HAP-1 (cell line): ENCODE measurements around the gene ARHGEF17.

Experiments used
- DNase-seq, 2 experiments: peaks; one replicate each; pipeline ENCODE4 v3.0.0-alpha.2; 2016 to 2020; ENCODE audit warnings: low spot score in 2 of 2
- H3K27me3 ChIP-seq: fragments of 250-450 bp; sonication (Bioruptor Pico); 2 replicates; pipeline ENCODE4 v1.5.1; 2020; ENCODE audit warnings: low read depth, mild to moderate bottlenecking, moderate library complexity
- H3K36me3 ChIP-seq: fragments of 250-450 bp; sonication (Bioruptor Pico); replicated peaks from 2 replicates; pipeline ENCODE4 v1.5.1; 2020; ENCODE audit warnings: mild to moderate bottlenecking
- H3K4me1 ChIP-seq: fragments of 250-450 bp; sonication (Bioruptor Pico); 2 replicates; pipeline ENCODE4 v1.5.1; 2020; ENCODE audit warnings: mild to moderate bottlenecking
- H3K4me3 ChIP-seq: fragments of 250-450 bp; sonication (Bioruptor Pico); 2 replicates; pipeline ENCODE4 v1.5.1; 2020; ENCODE audit warnings: mild to moderate bottlenecking, moderate library complexity
- H3K9me3 ChIP-seq: fragments of 250-450 bp; sonication (Bioruptor Pico); 2 replicates; pipeline ENCODE4 v1.5.1; 2020; ENCODE audit warnings: mild to moderate bottlenecking, moderate library complexity
- in situ Hi-C: fragments of 300-500 bp; cut with MboI; formaldehyde crosslinking; loops from 3 replicates; pipeline ENCODE4 v1.14.3; 2020; ENCODE audit warnings: low sequenced_read_pairs, inconsistent platforms, mixed read lengths

Gene ARHGEF17

GRCh38 chr11:73380331-73380730 lies 72.3 kb downstream of the ARHGEF17 start:
- no peak for DNase-seq
- H3K9me3 ChIP-seq: no peaks in the 10 kb centered on the region
- H3K36me3 ChIP-seq: peaks cover 4% of the 10 kb centered on the region
- H3K4me1 ChIP-seq: peaks cover 5% of the 10 kb centered on the region
- no peak overlapping the region for H3K4me3 ChIP-seq
- in situ Hi-C loops: no loop called here
- H3K27me3 ChIP-seq: no peaks in the 10 kb centered on the region

DNA sequence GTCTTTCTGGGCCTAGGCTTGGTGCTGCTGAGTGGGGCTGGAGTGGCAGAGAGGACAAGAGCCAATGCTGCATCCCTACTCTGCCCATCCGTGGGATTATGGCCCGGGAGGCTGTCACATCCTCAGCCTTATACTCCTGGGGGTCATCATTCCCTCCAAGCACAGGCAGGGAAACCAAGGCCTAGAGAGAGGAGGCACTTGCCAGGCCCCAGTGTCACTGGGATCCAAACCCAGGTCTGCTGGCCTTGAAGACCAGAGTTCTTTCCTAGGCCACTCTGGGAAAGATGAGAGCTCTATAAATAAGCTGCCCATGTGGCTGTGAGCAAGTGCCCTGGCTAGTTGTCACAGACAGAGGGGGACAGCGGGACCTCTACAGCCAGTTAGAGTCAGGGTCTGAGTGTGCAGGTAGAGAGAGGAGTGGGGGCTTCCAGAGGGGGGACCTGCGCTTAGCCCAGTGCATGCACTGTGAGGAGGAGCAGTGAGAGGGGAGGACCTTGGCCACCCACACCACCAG lies 72.9 kb downstream of the ARHGEF17 start:
- Histone ChIP-seq H3K36me3 (peaks cover 4% of the 10 kb centered on the region), H3K4me3 (no peak overlapping the region), H3K4me1 (peaks cover 6% of the 10 kb centered on the region), H3K9me3 (no peaks in the 10 kb centered on the region), H3K27me3 (no peaks in the 10 kb centered on the region)
- DNase-seq: no peak
- in situ Hi-C loops: no loop called here

DNA sequence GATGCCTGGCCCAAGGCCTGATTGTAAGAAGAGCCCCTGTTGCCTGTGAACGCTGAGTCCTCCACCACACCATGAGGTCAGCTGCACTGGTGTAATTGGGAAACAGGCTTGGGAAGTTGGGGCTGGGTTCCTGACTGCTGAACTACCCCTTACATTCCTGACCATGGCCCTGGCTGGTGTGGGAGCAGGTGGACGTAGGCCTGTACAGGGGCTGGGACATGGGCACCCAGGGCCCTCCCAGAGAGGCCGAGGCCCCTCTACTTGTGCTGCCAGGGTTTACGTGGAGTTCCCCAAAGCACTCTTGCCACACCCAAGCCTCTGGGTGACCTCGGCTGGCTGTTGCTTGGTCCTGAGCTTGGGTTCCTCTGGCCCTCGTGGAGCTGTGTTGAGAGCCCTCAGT lies 73.5 kb downstream of the ARHGEF17 start:
- Histone ChIP-seq H3K27me3 (no peaks in the 10 kb centered on the region), H3K9me3 (no peaks in the 10 kb centered on the region), H3K4me1 (peaks cover 6% of the 10 kb centered on the region; the same call in 1 of the 2 replicates), H3K36me3 (peaks cover 1% of the 10 kb centered on the region), H3K4me3 (no peak overlapping the region)
- no peak for DNase-seq
- in situ Hi-C loops: no loop called here

- Histone ChIP-seq H3K9me3 (no peaks in the 10 kb centered on the region), H3K4me3 (no peak overlapping the region), H3K4me1 (peaks cover 6% of the 10 kb centered on the region; the same call in 1 of the 2 replicates), H3K27me3 (no peaks in the 10 kb centered on the region), H3K36me3 (no peaks in the 10 kb centered on the region; the same call in 1 of the 2 replicates)
- no peak for DNase-seq
- in situ Hi-C loops: no loop called here
These were observed 74.1 kb downstream of the ARHGEF17 start for GRCh38 chr11:73382183-73382582.

GRCh38 chr11:73382747-73383146 lies 74.7 kb downstream of the ARHGEF17 start:
- H3K27me3 ChIP-seq: no peaks in the 10 kb centered on the region
- in situ Hi-C loops: no loop called here
- no peaks in the 10 kb centered on the region for H3K9me3 ChIP-seq
- H3K36me3 ChIP-seq: no peaks in the 10 kb centered on the region; the same call in 1 of the 2 replicates
- no peak for DNase-seq
- peaks cover 6% of the 10 kb centered on the region; the same call in 1 of the 2 replicates for H3K4me1 ChIP-seq
- no peak overlapping the region for H3K4me3 ChIP-seq

- Histone ChIP-seq H3K36me3 (no peaks in the 10 kb centered on the region; the same call in 1 of the 2 replicates), H3K4me3 (no peak overlapping the region), H3K9me3 (no peaks in the 10 kb centered on the region), H3K4me1 (peaks cover 6% of the 10 kb centered on the region; the same call in 1 of the 2 replicates), H3K27me3 (no peaks in the 10 kb centered on the region)
- in situ Hi-C loops: no loop called here
- DNase-seq: no peak
These were observed 75.4 kb downstream of the ARHGEF17 start for GRCh38 chr11:73383249-73384124.

DNA sequence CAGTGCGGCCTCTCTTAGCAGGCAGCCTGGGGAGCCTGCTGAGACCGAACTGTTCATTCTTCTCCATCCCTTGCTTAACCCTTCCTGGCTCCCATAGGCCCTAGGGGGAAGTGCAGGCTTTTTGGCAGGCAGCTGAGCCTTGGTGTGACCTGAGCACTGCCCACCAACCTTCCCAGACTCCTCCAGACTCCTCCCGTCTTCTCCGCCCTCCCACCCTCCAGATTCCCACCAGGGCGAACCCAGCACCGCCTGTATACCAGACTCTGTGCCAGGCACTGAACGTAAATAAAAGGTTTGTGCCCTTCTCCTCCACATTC lies 76.0 kb downstream of the ARHGEF17 start:
- no peak for DNase-seq
- Histone ChIP-seq H3K4me3 (no peak overlapping the region), H3K4me1 (peaks cover 6% of the 10 kb centered on the region; the same call in 1 of the 2 replicates), H3K36me3 (no peaks in the 10 kb centered on the region; the same call in 1 of the 2 replicates), H3K27me3 (no peaks in the 10 kb centered on the region), H3K9me3 (no peaks in the 10 kb centered on the region)
- in situ Hi-C loops: no loop called here

DNA sequence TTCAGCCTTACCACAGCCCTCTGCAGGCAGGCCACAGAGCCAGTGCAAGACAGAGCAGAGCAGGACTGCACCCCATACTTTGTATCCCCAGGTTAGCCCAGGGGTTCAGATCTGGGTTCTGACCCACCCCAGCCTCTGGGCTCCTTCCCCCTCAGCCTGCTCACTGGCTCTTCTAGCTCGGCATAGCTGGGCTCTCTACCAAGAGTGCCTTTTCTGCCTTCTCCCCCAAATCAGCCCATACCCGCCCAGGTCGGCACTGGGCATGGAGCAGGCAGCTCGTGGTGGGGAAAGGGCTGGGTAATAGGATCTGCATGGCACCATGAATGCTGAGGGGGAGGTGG lies 76.4 kb downstream of the ARHGEF17 start:
- Histone ChIP-seq H3K27me3 (no peaks in the 10 kb centered on the region), H3K9me3 (no peaks in the 10 kb centered on the region), H3K36me3 (no peaks in the 10 kb centered on the region), H3K4me1 (peaks cover 6% of the 10 kb centered on the region; the same call in 1 of the 2 replicates), H3K4me3 (no peak overlapping the region)
- in situ Hi-C loops: no loop called here
- DNase-seq: no peak

GRCh38 chr11:73384872-73385689 lies 77.0 kb downstream of the ARHGEF17 start:
- Histone ChIP-seq H3K4me1 (peaks cover 6% of the 10 kb centered on the region; the same call in 1 of the 2 replicates), H3K9me3 (no peaks in the 10 kb centered on the region), H3K4me3 (no peak overlapping the region), H3K27me3 (no peaks in the 10 kb centered on the region), H3K36me3 (no peaks in the 10 kb centered on the region)
- DNase-seq: no peak
- in situ Hi-C loops: no loop called here

GRCh38 chr11:73386016-73386415 lies 77.9 kb downstream of the ARHGEF17 start:
- in situ Hi-C loops: no loop called here
- Histone ChIP-seq H3K36me3 (no peaks in the 10 kb centered on the region), H3K27me3 (no peaks in the 10 kb centered on the region), H3K4me3 (no peak overlapping the region), H3K4me1 (peaks cover 6% of the 10 kb centered on the region; the same call in 1 of the 2 replicates), H3K9me3 (no peaks in the 10 kb centered on the region)
- peak in 1 of 2 experiments; percentile 59 for DNase-seq

DNA sequence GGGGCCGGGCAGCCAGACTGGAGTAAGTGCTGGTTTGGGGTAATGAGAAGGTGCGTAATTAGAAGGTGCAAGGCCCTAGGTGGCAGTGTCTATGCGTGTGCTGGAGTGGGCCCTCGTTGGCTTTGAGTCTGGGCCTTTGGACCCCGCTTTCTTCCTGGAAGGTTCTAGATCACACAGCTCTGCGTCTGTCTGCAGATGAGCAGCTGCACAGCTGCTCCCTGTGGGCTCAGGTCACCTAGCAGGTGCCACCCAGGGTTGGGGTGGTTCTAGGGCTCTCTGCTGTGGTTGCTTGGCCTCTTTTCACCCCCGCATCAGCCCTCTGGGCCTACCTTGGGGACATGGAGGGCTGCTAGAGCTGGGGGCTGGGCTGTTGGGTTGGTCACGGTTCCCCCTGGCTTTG lies 78.5 kb downstream of the ARHGEF17 start:
- Histone ChIP-seq H3K4me1 (peaks cover 6% of the 10 kb centered on the region; the same call in 1 of the 2 replicates), H3K9me3 (no peaks in the 10 kb centered on the region), H3K27me3 (no peaks in the 10 kb centered on the region), H3K36me3 (no peaks in the 10 kb centered on the region), H3K4me3 (no peak overlapping the region)
- no peak for DNase-seq
- in situ Hi-C loops: no loop called here

- in situ Hi-C loops: no loop called here
- H3K36me3 ChIP-seq: no peaks in the 10 kb centered on the region
- no peak for DNase-seq
These were observed 79.7 kb downstream of the ARHGEF17 start for GRCh38 chr11:73387594-73388264.

More at GRCh38 chr11:73387594-73388264, 79.7 kb downstream of the ARHGEF17 start:
- no peaks in the 10 kb centered on the region for H3K9me3 ChIP-seq
- H3K4me3 ChIP-seq: no peak overlapping the region
- H3K4me1 ChIP-seq: peaks cover 6% of the 10 kb centered on the region; the same call in 1 of the 2 replicates
- no peaks in the 10 kb centered on the region for H3K27me3 ChIP-seq
